GM18505 (cell line): ENCODE data around the gene MANEAL.

Source experiments
- ATAC-seq: cut with Tn5 transposase; IDR thresholded peaks from one replicate; pipeline ENCODE4 v1.9.1; 2021; ENCODE audit not compliant: unreplicated experiment
- POLR2A ChIP-seq: IDR thresholded peaks from 4 replicates; pipeline ENCODE4 v1.6.1; 2011; ENCODE audit warnings: borderline replicate concordance; ENCODE audit not compliant: insufficient read depth, insufficient read length; ENCODE audit errors: extremely low read depth

MANEAL gene

DNA sequence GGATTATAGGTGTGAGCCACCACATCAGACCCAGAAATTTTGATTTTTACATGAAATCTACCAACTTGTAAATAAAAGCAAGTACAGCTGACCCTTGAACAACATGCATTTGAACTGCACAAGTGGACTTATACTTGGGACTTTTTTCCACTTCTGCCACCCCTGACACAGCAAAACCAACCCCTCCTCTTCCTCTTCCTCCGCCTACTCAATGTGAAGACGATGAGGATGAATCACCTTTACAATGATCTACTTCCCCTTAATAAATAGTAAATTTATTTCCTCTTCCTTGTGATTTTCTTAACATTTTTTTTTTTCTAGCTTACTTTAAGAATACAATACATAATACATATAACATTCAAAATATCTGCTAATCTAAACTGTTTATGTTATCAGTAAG, 31.9 kb downstream of the MANEAL start:
- no peak for TF ChIP-seq POLR2A
- no peak for ATAC-seq

GRCh38 chr1:37828410-37829074, 34.9 kb downstream of the MANEAL start:
- ATAC-seq: no peak
- TF ChIP-seq POLR2A: no peak

- no peak for ATAC-seq
- TF ChIP-seq POLR2A: no peak
Measured at GRCh38 chr1:37831109-37831508, 37.5 kb downstream of the MANEAL start.

- ATAC-seq: no peak
- no peak for TF ChIP-seq POLR2A
Measured at GRCh38 chr1:37831809-37832208, 38.2 kb downstream of the MANEAL start.

DNA sequence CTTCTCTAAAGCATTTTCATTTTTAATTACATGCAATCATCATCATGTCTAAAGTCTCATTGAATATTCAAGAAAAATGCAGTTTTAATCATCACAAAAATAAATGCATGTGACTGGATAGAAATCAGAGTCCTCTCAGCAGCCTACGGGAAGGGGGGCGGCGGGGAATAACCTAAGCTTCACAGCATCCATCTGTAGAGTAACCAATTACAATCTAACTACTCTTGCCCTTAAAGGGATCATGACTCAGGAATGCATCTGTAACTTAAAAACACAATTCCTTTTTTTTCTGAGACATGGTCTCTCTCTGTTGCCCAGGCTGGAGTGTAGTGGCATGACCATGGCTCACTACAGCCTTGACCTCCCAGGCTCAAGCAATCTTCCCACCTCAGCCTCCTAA, 43.1 kb downstream of the MANEAL start:
- no peak for ATAC-seq
- no peak for TF ChIP-seq POLR2A

DNA sequence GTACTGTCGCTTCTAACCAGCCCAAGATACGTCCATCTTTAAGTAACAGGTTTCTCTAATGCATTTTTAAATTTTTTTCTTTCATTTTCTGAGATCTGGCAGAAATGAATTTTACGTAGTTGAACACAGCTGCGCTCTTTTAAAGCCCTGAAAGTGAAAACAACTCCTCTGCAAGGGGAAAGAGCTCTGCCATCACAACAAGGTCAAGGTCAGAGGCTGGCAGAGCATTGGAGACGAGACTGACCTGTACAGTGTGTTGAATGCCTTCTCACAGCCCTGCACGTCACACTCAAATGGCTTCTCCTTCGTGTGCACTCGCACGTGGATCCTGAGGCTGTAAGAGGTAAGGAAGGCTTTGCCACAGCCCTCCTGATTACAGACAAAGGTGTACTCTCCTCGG, 46.0 kb downstream of the MANEAL start:
- no peak for ATAC-seq
- TF ChIP-seq POLR2A: no peak

DNA sequence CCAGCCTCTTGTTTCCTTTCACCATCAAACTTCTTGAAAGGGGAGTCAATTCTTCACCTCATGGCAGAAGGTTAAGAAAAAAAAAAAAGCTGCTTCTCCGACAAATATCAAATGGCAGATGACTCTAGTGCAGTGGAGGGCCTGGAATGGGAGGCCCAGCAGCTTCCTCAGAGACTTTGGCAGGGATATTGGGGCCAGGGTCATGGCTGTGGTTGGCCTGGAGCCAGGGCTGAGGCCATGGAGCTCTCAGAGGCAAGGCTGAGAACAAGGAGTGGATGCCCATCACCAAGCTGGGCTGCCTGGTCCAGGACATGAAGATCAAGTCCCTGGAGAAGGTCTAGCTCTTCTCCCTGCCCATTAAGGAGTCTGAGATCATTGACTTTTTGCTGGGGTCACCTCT, 47.1 kb downstream of the MANEAL start:
- no peak for ATAC-seq
- no peak for TF ChIP-seq POLR2A

- no peak for ATAC-seq
- no peak for TF ChIP-seq POLR2A
Measured at GRCh38 chr1:37841652-37842051, 48.0 kb downstream of the MANEAL start.

DNA sequence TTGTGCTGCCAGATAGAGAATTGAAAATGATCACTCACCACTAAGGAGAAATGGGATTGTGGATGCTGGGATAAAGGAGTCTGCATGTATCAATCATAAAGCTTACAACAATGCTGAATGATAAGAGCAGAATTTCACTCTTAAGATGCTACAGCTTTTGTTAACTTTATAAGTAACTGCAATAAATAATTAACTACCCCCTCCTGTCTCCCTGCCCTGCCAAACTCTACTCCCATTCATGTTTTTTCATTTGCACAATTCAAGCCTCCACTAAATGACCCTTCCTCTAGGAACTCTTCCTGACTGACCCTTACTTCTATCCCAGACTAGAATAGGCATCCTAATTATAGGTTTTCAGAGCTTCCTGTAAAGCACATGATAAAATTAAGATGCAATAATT, 50.9 kb downstream of the MANEAL start:
- no peak for TF ChIP-seq POLR2A
- ATAC-seq: no peak

GRCh38 chr1:37845049-37845646, 51.5 kb downstream of the MANEAL start:
- TF ChIP-seq POLR2A: no peak
- ATAC-seq: no peak

GRCh38 chr1:37845786-37846185, 52.1 kb downstream of the MANEAL start:
- TF ChIP-seq POLR2A: no peak
- no peak for ATAC-seq

DNA sequence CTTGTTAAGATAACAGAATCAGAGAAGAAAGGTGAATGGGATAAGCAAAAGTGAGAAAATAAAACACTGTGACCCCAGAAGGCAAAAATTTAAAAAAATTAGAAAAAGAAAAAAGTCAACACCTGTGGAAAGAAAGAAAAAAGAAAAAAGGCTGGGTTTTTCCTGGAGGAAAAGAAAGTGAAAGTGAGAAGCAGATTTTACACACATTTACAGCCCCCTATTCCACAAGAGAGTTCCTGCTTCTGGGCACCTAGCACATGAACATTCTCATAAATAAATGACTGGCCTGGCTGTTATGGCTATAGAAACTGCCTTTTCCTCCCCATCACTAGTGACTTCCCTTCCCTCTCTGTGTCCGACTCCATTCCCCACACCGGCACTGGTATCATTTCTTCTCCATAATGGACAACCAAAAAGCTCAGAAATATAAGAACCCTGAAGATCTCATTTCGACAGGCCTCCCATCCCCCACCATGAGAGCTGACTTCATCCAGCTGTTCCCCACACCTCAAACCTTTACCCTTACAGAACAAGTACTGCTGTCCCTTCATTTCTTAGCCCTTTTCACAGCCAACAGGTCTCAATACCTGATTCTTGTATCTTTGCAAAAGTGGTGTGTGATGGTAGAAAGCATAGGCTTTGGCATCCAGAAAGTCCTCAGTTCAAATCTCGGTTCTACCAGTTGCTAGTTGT, 53.1 kb downstream of the MANEAL start:
- no peak for ATAC-seq
- no peak for TF ChIP-seq POLR2A

GRCh38 chr1:37849480-37849879, 55.8 kb downstream of the MANEAL start:
- no peak for TF ChIP-seq POLR2A
- ATAC-seq: no peak

- TF ChIP-seq POLR2A: no peak
- ATAC-seq: no peak
Measured at GRCh38 chr1:37850352-37850955, 56.8 kb downstream of the MANEAL start.
